Measurements from ENCODE around the gene GPR55.
"Not testable (repeated sequence)": the region's sequence is repeated elsewhere in the genome, so short reads cannot be mapped to it uniquely, and the experiment has no call there.

GPR55 gene

GRCh38 chr2:230949966-230950873, 25.2 kb upstream of the GPR55 start:
- peak; percentile 52 for DNase-seq

- no peak for DNase-seq
Measured at GRCh38 chr2:230947908-230948365, 22.9 kb upstream of the GPR55 start.

DNA sequence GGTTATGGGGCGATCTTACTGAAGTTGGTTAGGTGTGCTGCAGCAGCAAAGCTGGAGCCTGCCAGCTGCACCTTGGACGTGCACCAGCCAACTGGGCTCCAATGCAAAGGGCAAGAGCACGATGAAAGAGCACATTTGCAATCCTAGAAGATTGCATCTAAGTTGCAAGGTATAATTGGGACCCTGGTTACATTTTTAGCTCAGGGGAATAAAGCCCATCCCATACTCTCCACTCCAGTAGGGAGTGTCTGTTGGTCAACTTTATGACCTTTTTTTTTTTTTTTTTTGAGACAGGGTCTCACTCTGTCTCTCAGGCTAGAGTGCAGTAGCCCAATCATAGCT, 22.2 kb upstream of the GPR55 start:
- DNase-seq: no peak

DNA sequence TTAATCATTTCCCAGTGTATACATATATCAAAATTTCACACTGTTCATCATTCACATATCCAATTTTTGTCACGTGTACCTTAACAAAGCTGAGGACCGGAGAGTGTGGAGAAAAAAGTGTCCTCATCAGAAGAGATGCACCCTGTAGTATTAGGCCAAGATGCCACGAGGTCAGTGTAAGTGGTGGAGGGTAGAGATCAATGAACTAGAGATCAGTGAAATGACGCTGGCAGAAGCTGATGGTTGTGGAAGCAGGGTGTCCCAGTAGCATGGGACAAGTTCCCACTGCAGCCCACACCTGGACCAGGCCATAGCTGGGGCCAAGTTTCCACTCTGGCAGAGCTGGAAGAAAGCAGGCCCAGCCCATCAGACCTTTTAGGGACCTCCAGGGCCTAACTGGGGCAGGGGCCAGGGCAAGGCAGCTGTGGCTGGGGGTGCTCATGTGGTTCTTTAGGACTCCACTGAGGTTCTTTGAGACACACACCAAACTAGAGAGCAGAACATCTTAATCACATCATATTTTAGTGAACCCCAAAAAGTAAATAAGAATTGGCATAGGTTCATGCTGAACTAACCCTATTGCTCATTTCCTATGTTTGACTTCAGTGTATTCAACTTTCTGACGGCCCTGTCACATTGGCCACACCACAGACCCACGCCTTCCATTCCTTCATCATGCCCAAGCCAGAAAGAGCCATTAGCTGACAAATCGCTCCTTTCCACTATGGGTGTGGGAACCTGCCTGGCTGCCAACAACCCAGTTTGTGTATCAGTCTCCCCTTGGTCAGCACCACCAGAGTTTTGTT, 21.6 kb upstream of the GPR55 start:
- DNase-seq: no peak

DNA sequence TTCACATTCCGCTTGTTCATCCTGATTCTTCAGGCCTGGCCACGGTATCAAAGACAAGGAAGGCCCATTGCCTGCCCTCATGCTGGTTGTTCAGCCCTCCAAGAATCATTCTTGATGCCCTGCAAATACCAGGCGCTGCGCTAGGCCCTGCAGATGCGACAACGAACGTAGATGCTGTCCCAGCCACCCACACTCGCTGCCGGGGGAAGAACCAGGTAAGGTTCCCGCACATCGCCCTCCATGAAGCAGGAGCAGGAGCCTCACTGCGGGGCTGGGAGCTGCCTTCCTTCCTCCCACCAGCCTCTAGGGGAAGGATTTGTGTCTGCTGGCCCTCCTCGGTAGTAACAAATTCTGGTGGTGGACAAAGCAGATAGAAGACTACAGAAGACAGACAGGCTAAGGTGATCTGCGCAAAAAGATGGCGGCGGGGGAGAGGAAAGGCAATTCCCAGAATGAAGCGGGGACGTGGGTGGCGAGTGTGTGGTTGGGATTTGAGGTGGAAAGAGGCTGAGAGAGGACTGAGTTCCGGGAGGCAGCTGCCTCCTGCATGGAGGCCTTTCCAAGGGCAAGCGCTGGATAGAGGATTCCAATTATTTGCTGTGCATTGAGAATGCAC, 19.8 kb upstream of the GPR55 start:
- DNase-seq: no peak

- DNase-seq: peak; percentile 75
Measured at GRCh38 chr2:230944123-230944653, 19.1 kb upstream of the GPR55 start.

DNA sequence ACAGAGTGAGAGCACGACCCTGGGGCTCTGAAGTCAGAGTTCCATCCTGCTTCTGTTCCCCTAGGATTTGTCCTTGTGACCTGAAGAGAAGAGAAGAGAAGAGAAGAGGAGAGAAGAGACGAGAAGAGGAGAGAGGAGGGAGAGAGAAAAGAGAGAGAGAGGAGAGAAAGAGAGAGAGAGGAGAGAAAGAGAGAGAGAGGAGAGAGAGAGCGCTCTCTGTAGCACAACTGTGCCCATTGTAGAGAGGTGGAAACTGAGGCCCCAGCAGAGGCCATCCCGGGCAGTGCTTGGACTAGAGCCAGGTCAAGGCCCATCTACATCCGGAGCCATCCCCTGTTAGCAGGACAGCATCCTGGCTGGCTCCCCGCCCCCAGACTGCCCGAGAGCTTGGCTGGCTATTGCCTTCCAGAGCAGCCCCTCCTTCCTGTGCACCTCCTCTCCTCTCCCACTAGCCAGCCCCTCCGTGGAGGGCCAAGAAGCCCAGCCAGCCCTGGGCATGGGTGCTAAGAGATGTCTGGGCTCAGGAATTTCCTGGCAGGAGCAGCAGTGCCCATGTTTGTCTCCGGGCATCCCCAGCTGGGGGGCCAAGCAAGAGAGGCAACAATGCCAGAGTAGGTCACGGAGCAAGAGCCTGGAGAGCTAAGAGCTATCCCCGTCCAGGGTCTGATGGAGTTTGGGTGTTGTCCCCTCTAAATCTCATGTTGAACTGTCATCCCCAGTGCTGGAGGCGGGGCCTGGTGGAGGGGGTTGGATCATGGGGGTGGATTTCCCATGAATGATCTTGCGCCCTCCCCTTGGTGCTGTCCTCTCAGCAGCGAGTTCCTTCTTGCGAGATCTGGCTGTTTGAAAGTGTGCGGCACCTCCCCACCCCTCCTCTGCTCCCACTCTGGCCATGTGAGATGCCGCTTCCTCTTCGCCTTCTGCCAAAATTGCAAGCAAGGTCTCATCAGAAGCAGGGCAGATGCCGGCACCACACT, 18.2 kb upstream of the GPR55 start:
- peak; percentile 73 for DNase-seq

- DNase-seq: no peak
Measured at GRCh38 chr2:230942371-230942770, 17.3 kb upstream of the GPR55 start.

DNA sequence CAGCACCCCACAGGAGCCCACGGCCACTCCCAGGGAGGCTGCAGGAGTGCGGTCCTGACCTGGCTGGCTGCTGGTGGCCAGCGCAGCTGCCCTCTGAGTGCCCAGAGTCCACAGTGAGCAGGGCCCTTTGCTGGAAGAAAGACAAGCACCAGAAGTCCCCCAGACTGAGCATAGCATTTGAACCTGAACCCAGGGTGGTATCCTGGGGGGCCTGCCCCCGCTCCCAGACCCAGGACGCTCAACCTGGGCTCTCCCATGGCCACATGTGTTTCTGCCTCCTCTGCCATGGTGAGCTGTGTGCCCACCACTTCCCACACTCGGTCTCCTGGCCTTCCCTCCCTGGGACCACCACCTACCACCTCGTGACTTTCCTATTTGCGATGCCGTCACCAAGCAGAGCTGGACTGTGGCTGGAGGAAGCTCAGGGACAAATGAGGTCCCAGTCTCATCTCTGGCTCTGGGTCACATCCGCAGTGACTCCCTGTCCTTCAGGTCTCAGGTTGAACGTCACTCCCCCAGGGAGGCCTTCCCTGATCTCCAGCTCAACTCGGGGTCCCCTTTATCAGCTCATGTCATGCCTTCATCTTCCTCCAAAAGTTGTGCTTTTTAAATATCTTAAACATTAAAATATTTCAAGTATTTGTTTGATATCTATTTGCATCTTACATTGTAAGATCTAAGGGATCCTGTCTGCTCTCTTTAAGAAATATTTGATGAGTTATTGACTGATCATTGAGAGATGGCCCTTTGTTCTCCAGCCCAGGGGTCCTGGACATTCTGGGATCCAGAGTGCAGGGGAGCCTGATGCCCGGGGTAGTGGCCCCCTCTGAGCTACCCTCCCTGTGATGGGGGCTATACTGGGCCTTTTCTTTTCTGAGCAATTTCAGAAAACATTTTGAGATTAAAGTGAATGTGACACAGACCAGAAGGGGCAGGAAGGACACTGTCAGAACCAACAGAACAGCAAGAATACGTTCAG, 16.4 kb upstream of the GPR55 start:
- no peak for DNase-seq

- DNase-seq: no peak
Measured at GRCh38 chr2:230940471-230940815, 15.4 kb upstream of the GPR55 start.

- no peak for DNase-seq
Measured at GRCh38 chr2:230939691-230940470, 14.8 kb upstream of the GPR55 start.

DNA sequence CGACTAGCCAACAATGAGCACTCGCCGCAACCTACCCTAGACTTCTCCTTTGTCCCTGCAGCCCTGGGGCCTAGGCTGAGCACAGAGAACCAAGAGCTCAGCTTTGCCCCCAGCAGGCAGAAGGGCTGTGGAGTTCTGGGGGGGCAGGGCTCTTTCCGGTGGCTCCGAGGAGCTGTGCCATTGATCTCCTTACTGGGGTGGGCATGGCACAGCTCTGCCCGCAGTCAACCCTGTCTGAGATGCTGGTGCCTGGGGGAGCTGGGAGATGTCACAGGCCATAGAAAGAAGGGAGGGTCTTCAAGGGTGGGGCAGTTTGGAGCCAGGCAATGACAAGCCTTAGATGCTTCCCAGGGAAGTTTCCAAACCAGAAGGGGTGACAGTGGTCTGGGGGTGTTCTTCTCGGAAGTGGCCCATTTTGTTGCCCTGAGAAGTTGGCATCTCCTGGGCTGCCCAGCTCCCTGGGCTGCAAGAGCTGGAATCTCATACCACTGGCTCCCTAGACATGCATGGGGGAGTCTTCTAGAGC, 14.1 kb upstream of the GPR55 start:
- DNase-seq: no peak

DNA sequence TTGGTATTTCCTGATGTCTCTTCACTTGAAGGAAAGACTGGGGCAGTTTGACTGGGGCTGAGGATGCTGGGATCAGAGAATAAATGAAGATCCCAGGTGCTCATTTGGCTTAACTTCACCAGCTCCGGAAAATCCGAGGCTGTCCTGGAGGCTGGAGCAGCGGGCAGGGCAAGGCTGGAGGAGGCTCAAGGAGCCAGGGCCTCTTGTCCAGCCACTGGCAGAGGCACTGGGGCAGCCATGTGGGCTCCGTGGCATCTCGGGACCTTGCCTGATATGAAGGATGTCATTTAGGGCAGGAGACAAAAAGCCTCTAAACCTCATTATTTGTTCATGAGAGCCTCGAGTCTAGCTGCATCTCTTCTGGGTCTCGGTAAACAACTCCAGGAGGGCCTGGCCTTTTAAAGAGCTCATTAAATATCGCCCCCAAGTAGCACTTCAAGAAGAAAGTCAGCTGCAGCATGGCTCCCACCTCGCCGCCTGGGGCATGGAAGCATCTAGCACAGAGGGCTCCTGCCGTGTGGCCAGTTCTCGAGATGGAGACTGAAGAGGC, 13.5 kb upstream of the GPR55 start:
- no peak for DNase-seq

GRCh38 chr2:230938098-230938497, 13.1 kb upstream of the GPR55 start:
- DNase-seq: no peak

DNA sequence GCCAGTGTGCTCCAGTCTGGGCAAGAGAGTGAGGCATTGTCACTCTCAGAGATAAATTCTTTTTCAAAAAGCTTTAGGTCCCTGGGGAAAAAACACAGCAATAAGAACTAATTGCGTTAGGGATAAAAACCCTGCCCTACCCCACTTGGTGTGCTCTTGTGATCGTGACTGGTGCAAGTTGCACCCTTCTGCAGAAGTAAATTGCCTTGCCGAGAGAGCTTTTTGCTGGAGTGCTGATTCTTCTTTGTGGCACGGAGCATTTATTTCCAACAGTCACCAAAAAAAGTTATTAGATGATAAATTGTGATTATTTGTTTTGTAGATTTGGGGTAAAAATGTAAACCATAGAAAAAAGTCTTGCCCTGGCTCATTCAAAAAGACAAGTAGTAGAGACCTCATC, 12.3 kb upstream of the GPR55 start:
- no peak for DNase-seq

DNA sequence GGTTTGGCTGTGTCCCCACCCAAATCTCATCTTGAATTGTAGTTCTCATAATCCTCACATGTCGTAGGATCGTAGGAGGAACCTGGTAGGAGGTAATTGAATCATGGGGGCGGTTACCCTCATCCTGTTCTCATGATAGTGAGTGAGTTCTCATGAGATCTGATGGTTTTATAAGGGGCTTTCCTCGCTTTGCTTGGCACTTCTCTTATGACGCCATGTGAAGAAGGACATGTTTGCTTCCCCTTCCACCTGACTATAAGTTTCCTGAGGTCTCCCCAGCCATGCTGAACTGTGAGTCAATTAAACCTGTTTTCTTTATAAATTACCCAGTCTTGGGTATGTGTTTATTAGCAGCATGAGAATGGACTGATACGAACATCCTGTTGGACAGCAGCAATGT, 11.2 kb upstream of the GPR55 start:
- DNase-seq: not testable (repeated sequence)

DNA sequence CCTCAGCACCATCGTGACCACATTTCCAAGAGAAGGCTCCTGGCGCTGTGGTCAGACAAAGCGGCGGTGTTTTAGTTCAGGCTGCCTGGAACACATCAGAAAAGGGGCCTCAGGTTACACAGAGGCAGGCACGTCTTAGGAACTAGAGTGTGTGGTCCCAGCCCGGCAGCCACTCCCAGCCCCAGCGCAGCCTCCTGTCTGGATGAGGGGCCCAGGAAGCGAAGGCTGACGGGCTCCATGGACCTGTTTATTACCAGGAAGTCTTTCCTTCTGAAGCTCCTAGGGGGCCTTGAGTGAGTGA, 10.0 kb upstream of the GPR55 start:
- no peak for DNase-seq

DNA sequence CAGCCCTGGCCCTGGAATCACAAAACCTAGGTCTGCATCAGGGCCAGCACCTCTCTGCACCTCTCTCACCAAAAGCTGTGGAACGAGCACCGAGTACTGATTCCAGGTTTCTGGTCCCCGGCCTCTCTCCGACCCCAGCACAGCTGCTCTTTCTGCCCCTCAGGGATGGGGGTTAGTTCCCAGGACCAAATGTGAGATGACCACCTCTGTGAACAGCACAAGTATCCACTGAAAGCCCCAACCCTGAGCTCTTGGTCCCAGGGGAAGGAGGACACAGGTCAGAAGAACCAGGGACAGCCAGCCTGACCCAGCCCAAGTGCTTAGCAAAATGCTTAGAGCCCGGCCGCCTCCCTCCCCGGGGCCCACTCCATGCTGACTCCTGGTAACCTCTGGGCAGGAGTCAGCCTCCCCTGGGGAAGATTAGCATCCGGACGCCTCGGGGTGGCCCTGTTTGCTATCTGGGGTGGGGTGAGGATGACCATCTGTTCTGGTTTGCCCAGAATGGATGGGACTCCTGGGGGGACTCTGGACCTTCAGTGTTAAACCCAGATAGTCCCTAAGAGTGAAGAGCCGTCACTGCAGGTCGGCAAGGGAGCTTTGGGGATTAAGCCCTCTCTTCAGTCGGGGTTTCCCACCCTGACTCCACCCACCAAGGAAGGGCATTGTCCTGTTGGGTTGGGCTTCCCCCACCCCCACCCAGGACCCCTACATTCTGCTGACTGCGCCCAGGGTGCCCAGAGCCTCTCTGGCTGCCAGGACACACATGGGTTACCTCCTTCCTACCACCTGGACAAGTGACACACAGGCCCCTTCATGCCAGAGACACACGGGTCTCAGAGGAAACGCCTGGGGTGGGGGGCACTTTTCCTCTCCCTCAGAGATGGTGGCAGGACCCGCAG, 9.4 kb upstream of the GPR55 start:
- DNase-seq: no peak

Measured in stimulated activated CD4-positive, alpha-beta T cell treated with anti-CD3 and anti-CD28 coated beads, Interleukin-15, amount 100 ng/mL, for 24 hours (primary cell).